Activated CD4-positive, CD25-positive, alpha-beta regulatory T cell treated with anti-CD3 and anti-CD28 coated beads, Interleukin-2, amount 50 U/mL, for 72 hours (primary cell): ENCODE results near the gene TCF7L2.

Experiments
- DNase-seq: peaks from one replicate; pipeline ENCODE4 v3.0.0; 2021

The TCF7L2 gene

GRCh38 chr10:113128450-113129070 lies 178.5 kb downstream of the TCF7L2 start:
- no peak for DNase-seq

GRCh38 chr10:113129117-113129516 lies 179.1 kb downstream of the TCF7L2 start:
- no peak for DNase-seq

- no peak for DNase-seq
Measured at GRCh38 chr10:113130014-113130641, 180.1 kb downstream of the TCF7L2 start.

DNA sequence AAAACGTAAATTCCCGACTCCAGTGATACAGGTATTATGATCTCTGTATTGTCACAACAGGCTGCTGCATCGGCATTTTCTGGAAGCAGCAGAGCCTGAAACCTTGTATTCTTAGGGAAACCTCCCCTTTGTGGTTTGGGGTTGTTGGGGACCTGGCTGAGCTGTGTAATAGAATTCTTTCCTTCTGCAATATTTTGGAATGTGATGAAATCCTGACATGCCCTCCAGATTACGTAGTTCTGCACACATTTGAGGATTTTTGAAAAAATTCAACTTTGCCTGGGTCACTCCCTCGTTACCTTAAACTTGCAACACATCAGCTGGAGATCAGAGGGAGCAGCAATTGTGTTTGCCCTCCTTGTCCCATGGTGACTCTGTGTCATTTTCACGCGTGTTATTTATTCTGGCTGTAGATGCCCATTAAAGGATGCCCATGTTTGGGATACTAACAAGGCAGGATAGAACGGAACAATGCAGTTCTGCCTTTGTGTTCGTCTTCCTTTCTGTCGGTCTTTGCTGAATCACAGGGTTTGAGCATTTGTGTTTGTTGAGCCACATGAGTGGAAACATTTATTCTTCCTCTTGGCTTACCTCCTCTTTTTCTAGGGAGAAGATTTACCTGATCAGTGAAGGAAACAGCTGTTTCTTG lies 181.7 kb downstream of the TCF7L2 start:
- no peak for DNase-seq

DNA sequence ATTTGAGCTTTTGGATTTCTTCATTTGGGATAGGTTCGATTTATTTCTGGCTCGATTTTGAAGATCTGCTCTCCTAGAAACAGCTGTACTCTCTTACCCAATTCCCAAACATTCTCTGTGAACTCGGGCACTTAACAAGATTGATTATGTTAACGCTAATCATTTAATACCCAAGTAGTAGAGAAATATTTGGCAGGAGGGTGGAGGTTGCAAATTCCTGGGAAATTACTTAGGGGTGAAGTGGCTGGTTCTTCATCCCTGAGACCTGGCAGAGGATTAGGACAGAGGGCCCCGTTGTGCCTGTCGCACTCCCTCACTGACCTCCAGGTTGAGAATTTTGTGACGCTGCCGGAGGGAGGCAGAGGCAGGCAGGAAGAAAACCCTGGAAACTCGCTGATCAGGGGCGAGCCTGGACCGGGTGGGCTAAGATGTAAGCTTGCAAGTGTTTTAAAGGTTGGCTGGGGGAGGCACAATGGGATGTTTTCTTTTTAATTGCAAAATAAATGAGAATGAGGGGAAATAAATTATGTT lies 182.6 kb downstream of the TCF7L2 start:
- DNase-seq, result no peak

DNA sequence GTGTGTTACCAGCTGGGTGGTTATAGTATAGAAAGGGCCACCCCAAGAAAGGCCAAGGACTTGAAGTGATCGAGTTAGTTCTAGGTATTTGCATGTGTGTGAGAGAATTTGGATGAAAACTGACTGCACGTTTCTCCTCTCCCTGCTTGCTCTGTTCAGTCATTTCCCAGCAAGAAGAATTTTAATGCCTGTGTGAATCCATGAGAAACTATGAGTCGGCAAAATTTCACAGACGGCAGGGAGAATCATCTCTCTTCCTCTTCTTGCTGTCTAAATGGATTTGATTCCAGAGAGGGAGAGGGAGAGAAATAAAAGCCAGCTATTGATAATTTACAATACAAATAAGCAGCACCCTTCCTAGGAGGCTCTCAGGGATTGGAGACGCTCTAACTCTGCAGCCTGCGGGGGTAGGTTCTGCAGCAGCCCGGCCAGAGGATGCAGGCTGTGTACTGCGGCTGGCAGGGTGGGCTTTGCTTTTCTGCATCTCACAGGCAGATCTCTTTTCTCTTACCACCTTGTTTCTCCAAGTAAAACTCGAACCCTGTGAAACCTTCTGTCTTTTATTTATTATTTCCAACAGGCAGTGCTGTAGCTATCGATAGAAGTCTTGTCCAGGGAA lies 183.6 kb downstream of the TCF7L2 start:
- DNase-seq, result no peak

DNA sequence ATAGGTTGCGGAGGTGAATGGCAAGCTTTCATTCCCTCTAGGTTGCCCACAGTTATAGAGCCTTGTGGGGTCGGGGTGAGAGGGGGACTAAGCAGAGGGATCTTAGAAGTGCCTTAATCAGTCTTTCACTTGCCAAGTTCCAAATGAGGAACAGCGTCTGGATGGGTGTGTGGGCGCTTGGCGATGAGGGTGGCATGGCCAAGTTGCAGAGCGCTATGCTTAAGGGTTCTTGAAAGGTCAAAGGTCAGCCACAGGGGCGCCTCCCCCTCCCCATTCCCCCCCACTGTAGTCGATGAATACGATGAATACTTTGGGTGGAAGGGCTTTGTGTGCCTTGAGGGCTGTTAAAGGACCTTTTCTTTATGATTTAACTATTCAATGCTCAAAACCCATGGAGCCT lies 185.0 kb downstream of the TCF7L2 start:
- no peak for DNase-seq

DNA sequence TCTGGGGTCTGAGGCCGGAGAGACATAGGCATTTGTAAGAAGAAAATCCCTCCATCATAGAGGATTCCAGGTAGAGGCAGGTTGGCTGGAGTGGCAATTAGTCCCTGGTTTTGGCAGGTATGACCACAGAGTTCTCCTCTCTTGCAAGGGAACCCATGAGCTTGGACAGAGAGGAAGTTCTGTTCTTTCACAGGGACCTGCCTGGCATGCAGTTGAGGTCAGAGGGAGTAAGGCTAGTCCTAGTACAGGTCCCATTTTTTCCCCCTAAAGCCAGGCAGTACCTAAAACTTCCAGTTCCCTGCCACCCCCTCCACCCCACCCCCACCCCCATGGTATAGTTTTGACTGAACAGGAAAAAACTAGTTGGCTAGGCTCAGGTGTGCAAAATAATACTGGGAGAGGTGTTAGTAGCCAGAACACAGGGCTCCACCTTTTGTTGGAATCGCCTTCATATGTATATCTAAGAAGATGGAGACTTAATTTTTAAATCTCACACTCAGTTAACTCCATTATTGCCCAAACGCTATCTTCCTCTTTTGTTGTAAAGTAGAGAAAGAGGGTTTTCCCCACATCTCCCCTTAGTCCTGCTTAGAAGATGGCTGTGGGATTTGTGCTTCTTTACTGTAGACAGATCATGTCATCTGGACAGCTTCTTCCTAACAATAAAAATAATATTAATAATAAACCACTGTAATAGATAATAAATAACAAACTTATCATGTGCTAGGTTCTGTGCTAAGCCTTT lies 188.1 kb downstream of the TCF7L2 start:
- no peak for DNase-seq

DNA sequence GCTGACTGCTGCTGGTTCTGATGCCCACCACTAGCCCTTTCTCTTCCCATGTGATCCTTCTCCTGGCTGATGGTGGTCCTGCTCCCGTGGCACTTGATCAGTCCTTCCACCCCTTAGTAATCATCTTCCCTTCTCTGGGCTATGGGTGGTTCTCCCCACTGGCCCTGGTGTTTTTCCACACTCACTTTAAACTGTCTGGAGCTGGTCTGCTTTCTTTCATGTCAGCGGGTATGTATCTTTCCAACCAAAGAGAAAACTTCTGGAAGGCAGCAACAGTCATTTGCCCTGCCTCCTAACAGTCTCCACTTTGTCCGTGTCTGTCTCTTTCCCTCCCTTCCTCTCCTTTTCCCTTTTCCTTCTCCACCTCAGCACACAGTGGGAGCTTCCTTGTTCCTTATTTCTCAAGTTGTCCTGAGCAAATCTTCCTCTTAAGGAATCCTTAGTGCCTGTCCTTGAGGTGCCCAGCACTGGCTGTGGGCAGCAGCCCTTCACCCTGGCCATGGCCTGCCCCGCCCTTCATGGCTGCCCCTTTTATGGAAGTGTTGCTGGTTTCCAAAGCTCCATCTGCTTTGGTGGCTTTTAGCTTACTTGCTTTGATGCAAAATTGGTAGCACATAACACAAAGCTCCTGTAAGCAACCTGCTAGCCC lies 189.0 kb downstream of the TCF7L2 start:
- no peak for DNase-seq

GRCh38 chr10:113139699-113140098 lies 189.7 kb downstream of the TCF7L2 start:
- DNase-seq, result no peak

- no peak for DNase-seq
Measured at GRCh38 chr10:113140143-113141011, 190.3 kb downstream of the TCF7L2 start.

DNA sequence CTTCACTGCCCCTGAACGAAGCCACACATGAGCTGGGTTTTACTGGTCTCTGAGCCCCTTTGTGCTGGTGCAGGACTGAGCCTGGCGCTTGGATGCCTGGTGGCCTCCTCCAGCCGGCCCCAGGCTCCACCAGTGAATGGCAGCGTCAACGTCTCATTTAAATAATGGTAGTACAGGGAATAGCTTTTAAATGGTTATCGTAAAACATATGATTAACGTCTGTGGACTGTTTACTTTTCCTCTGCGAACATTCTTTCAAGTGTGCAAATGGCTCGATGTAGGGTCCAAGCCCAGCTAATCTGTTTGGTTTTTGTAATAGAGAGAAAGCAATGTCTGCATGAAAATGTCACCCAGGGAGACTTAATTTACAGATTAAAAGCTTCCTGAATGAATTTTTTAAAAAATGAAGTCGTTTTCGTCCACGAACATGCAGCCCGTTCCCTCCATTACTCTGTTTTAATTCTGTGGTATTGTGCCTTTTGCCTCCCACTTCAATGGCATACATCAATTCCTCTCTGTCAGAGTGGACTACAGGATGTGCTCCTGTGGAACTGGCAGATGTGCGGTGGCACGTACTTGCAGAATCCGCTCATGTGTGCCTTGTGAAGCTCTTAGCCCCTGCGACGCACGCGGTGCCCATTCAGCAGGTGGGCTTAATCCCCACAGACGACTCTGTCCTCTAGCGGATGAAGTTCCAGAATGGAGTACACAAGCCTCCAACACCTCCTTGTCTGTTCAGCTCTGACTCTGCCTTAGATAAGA lies 192.7 kb downstream of the TCF7L2 start:
- DNase-seq, result no peak

GRCh38 chr10:113144576-113144975 lies 194.5 kb downstream of the TCF7L2 start:
- no peak for DNase-seq

DNA sequence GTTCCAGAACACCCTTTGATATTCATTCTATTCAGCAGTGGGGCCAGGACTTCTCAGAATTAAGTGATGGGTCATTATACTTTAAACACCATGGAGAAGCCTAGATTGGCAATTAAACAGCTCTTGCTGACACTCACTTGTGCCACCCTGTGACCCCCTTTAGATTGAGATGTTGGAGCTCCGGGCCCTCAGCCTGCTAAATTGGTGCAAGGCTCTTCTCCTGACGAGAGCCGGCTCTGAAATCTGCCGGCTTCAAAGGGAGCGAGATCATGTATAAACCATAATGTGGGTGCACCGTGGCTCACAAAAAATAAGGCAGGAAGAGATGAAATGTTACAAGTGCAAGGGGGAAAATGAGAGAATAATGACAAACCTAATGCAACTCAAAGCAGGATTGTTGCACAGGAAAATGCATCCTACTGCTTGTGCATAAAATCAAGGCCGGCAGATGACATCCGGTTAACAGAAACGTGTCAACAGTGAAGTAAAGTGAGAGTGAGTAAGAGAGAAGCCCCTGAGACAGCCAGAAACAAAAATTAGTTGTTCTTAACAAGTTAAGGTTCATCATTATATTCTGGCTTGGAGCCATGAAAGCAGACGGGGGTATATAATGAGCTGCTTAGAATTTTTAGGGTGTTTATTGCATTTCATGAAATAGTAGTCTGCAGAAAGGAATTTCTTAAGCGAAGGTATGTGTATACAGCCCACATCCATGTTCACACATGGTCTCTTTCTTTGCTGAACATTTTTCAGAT lies 198.2 kb downstream of the TCF7L2 start:
- DNase-seq, result no peak

GRCh38 chr10:113148901-113149300 lies 198.9 kb downstream of the TCF7L2 start:
- DNase-seq, result no peak

DNA sequence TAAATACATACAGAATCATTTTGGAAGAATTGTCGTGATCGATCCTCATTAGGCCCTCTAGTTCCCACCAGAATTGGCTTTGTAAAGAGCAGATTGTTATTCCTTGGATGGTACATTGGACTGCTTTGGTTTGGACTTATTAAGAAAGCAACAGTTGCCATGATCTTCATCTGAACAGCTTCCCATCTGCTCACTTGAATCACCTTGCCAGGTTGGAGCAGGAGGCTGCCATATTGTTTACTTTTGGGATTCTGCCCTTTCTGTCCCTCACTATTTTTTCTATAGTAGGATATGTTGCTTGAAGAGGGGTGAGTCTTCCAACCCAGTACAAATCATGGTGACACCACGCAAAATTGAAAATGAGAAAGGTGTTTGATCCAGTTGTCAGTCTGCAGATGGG lies 199.6 kb downstream of the TCF7L2 start:
- DNase-seq, result no peak

GRCh38 chr10:113151190-113151666 lies 201.2 kb downstream of the TCF7L2 start:
- no peak for DNase-seq

- DNase-seq, result no peak
Measured at GRCh38 chr10:113153493-113154102, 203.6 kb downstream of the TCF7L2 start.

DNA sequence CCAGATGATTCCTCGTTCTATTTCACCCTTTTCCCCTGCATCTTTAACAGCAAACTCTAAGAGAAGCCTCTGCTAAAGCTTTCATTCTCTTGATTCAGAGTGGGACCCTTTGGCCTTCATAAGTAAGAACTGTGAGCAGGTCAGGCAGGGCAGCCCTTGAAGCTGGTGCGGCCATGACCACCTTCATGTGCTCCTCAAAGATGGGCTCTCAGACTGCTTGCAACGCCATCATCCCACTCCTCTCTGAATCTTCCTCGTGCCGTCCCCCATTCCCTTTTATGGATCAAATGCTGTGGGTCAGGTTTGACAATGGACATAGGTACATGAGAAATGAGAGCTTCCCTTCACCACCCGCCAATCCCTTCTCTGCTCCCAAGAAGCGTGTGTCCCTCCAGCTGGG lies 207.4 kb downstream of the TCF7L2 start:
- DNase-seq, result no peak
